Prostate gland (tissue), 2 donors: Measurements from ENCODE around the gene INCA1.

Experiments
- CTCF ChIP-seq, 4 experiments: fragments of 200-600 bp in 2 of 4; fragments of 450-650 bp in 2 of 4; sonication (generic) in 2 of 4; IDR thresholded peaks; 1 replicate in 3 of 4; 2 replicates in 1 of 4; pipeline ENCODE4 v1.5.1; 2016 to 2019; ENCODE audit warnings: antibody characterized with exemption in 4 of 4, mild to moderate bottlenecking in 2 of 4, moderate library complexity in 2 of 4
- POLR2A ChIP-seq: fragments of 450-650 bp; IDR thresholded peaks from one replicate; pipeline ENCODE4 v1.6.1; 2016; ENCODE audit warnings: antibody characterized with exemption, mild to moderate bottlenecking

GRCh38 chr17:4945176-4945943 is 52.0 kb downstream of the INCA1 start:
- TF ChIP-seq CTCF (IDR thresholded peaks at IDR 0.05) (no peak), POLR2A (no peak)
